Upper lobe of right lung (tissue), 1 donor: ENCODE results near the gene ACHE. TPM values are rescaled to one million over a fixed set of nuclear protein-coding genes. Genes with fewer than 3 reads are reported as not detected.
A peak's percentile ranks its signal among the peaks of the same experiment; 100 is the strongest.

ENCODE experiments used
- ATAC-seq: fragments of 200-7000 bp; cut with Tn5 transposase; one replicate; pipeline ENCODE4 v1.9.1; 2020; ENCODE audit warnings: mild to moderate bottlenecking, moderate library complexity
- DNase-seq: peaks from one replicate; pipeline ENCODE4 v3.0.0-alpha.2; 2020
- H3K27ac ChIP-seq: fragments of 200-600 bp; one replicate; pipeline ENCODE4 v1.8.0; 2022
- H3K27me3 ChIP-seq: fragments of 200-600 bp; one replicate; pipeline ENCODE4 v1.8.0; 2022; ENCODE audit warnings: mild to moderate bottlenecking
- H3K36me3 ChIP-seq: fragments of 200-600 bp; one replicate; pipeline ENCODE4 v1.8.0; 2022
- H3K4me1 ChIP-seq: fragments of 200-600 bp; one replicate; pipeline ENCODE4 v1.8.0; 2022
- H3K4me3 ChIP-seq: fragments of 200-600 bp; one replicate; pipeline ENCODE4 v1.8.0; 2022; ENCODE audit warnings: mild to moderate bottlenecking
- H3K9me3 ChIP-seq: fragments of 200-600 bp; one replicate; pipeline ENCODE4 v1.8.0; 2022
- CTCF ChIP-seq: fragments of 200-600 bp; IDR thresholded peaks from one replicate; pipeline ENCODE4 v1.8.0; 2022; ENCODE audit warnings: antibody characterized with exemption
- intact Hi-C: fragments of 100-400 bp; cut with DNase I; formaldehyde crosslinking; loops from one replicate; pipeline ENCODE4 v1.11.0; 2022
- total RNA-seq: library from RNA; stranded (reverse); fragmentation: NEBNext Ultra II Directional; extraction: Animal tissue kit (Norgen Biotek cat#: 25700); gene quantifications from one replicate; pipeline ENCODE4 v1.2.1, GENCODE V29; 2021
- donor health status: DM: no; HTN: yes; CAD: no; lungs with severe emphysema.

Gene ACHE
- total RNA-seq, 1 donor from 2014 or later, result 2.9 TPM

GRCh38 chr7:100894860-100895700, 608 bp downstream of the ACHE start:
- Histone ChIP-seq H3K36me3 (no peaks in the 10 kb centered on the region), H3K27me3 (peaks cover 28% of the 10 kb centered on the region), H3K4me1 (peaks cover 29% of the 10 kb centered on the region), H3K27ac (no peak overlapping the region), H3K4me3 (peak overlapping the region; percentile 45), H3K9me3 (no peaks in the 10 kb centered on the region)
- intact Hi-C loops, result loop anchor here (5.0 kb wide), 1 partner anchor 162 kb away; no protein-coding TSS in a partner anchor
- ATAC-seq (peak; percentile 17), DNase-seq (peak; percentile 80)
- TF ChIP-seq CTCF, result peak; percentile 76

DNA sequence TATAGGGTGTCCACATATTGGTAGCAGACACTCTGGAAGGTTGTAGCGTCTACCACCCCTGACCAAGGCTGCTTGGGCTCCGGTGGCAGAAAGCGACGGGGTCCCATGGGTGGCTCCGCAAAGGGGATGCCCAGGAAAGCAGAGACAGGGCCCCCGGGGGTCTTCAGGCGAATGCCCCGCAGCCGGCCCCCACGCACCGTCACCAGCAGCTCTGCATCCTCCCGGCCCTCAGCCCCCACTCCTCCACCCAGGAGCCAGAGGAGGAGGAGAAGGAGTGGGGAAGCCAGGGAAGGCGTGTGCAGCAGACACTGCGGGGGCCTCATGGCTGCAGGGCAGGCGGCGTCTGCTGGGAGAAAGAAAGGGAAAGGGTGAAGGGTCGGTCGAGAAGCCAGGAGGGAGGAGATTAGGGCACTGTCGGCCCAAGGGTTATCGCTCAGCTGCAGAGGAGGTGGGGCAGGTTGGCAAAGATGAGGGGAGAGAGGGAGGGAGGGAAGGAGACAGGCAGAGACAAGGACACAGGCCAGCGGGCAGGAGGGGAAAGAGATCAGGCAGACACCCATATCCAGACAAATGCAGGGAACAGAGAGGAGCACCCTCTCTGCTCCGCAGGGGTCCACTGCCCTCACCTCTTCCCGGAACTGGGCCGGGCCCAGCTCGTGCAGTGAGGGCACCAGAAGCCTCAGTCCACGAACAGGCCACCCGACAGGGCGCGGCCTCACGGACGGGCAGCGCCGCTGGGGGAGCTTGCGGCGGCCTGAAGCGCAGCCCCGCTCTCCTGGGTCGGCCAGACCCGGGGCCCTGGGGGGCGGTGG, 1.6 kb downstream of the ACHE start:
- Histone ChIP-seq H3K27me3 (peaks cover 28% of the 10 kb centered on the region), H3K9me3 (no peaks in the 10 kb centered on the region), H3K36me3 (no peaks in the 10 kb centered on the region), H3K4me3 (no peak overlapping the region), H3K4me1 (peaks cover 29% of the 10 kb centered on the region), H3K27ac (no peak overlapping the region)
- DNase-seq (no peak), ATAC-seq (no peak)
- TF ChIP-seq CTCF, result no peak
- intact Hi-C loops, result no loop called here

DNA sequence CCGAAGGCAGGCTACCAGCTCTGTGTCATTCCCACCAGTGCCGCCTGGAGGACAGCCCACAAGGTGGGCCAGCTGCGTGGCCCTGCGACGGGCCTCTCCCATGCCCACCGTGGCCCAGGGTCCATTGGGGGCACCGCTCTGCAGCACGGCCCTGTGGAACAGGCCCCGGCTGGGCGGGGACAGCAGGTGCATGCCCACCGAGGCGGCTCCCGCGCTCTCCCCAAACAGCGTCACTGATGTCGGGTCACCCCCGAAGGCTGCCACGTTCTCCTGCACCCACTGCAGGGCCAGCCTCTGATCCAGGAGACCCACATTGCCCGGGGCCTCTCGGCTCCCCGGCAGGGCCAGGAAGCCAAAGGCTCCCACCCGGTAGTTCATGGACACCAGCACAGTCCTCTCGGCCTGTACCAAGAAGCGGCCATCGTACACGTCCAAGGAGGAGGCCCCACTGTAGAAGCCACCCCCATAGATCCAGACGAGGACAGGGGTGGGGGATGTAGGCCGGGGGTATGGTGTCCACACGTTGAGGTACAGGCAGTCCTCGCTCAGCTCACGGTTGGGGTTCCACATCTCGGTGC, 2.3 kb downstream of the ACHE start:
- intact Hi-C loops, result no loop called here
- peaks cover 36% of the 10 kb centered on the region for H3K4me1 ChIP-seq
- DNase-seq (no peak), ATAC-seq (no peak)
- no peak for TF ChIP-seq CTCF
- peaks cover 2% of the 10 kb centered on the region for H3K36me3 ChIP-seq
- H3K27me3 ChIP-seq, result peaks cover 28% of the 10 kb centered on the region
- H3K27ac ChIP-seq, result no peak overlapping the region
- H3K4me3 ChIP-seq, result no peak overlapping the region
- no peaks in the 10 kb centered on the region for H3K9me3 ChIP-seq

GRCh38 chr7:100892364-100893317, 3.0 kb downstream of the ACHE start:
- intact Hi-C loops, result no loop called here

More at GRCh38 chr7:100892364-100893317, 3.0 kb downstream of the ACHE start:
- Histone ChIP-seq H3K27ac (no peak overlapping the region), H3K27me3 (peaks cover 23% of the 10 kb centered on the region), H3K4me3 (no peak overlapping the region), H3K4me1 (peaks cover 44% of the 10 kb centered on the region), H3K9me3 (no peaks in the 10 kb centered on the region), H3K36me3 (peaks cover 10% of the 10 kb centered on the region)
- ATAC-seq (no peak), DNase-seq (no peak)
- no peak for TF ChIP-seq CTCF
